SKM-1 treated with dmso at 0.1 percent for 144 hours (cell line): ENCODE data around the gene LEMD3.

Experiments
- DNase-seq: peaks from one replicate; lab custom pipeline; 2025; ENCODE audit not compliant: unreplicated experiment; lab: John Stamatoyannopoulos, UW

LEMD3 gene

DNA sequence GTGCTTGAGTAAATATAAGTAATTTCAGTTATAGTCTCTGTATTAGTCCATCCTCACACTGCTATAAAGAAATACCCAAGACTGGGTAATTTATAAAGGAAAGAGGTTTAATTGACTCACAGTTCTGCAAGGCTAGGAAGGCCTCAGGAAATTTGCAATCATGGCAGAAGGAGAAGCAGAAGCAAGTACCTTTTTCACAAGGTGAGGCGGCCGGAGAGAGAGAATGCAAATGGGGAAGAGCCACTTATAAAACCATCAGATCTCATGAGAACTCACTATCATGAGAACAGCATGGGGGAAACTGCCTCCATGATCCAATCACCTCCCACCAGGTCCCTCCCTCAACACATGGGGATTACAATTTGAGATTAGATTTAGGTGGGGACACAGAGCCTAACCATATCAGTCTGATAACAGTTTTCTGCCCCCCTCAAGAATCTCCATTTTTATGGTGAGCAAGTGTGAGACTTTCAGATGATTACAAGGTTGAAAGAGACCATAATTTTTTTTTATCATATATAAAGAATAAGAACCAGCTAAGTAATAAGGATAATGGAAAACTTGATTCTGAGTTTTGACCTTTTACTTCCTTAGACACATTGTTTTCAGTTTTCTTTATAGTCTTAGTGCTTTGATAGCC lies 35.6 kb downstream of the LEMD3 start:
- no peak for DNase-seq

DNA sequence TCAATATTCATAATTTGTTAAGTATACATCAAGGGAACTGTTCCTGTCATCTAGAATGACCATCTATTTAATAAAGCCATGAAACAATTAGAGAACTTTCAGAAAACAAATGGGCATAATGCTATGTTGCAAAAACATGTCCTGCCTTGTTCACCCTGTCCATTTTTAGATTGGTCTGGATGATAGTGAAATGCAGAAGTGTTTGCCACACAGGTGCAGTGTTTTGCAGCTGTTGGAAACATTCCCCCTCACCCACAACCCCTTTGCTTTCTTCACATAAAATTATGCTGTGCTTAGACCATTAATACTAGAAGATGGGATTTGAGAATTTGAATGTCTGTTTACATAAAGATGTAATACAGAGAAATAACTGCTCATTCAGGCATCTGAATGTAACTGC lies 36.5 kb downstream of the LEMD3 start:
- DNase-seq = no peak

DNA sequence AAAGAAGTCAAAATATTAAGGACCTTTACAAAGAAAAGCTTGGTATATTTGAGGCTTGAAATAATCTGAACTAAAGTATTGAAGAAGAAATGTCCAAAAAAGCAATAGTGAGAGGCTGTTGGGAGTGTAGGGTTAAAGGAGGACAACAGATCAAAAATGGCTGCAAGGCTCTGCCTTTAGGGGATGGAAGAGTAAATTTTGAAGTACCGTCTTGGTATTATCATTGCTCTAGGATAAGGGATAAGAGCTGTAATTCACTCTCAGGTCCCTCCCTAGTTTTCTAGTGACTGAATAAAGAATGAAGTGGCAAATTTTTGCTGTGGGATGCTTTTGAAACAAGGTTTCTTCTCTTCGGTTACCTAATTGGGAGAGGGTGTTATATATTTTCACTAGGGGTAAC lies 38.7 kb downstream of the LEMD3 start:
- no peak for DNase-seq

DNA sequence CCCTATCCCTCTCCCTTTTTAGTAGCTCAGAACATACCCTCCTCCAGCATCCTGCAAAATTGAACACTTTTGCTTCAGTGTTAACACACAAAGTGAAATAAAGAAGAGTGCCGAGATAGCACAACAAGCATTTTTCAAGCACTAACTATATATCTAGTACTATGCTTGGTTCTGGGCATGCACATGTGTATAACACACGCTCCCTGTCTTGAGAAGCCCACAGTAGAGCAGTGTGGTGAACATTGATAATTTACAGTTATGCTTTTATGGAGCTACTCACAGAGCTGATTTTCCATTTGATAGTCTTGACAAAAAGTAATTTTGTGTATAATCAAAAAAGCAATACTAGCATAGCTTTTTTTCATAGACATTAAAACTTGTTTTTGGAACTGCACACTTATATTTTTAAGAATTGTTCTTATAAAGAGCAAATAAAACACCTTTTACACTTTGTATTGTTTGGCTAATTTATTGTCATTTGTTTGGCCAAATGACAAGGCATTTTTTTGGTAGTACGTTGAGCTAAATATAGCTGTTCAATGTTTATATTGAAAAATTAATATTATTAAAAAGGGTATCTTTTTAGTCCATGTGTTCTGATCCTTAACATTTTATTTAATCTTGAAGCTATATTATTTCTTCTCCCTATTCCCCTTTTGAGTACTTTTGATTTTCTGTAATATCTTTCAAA lies 39.7 kb downstream of the LEMD3 start:
- DNase-seq = no peak

DNA sequence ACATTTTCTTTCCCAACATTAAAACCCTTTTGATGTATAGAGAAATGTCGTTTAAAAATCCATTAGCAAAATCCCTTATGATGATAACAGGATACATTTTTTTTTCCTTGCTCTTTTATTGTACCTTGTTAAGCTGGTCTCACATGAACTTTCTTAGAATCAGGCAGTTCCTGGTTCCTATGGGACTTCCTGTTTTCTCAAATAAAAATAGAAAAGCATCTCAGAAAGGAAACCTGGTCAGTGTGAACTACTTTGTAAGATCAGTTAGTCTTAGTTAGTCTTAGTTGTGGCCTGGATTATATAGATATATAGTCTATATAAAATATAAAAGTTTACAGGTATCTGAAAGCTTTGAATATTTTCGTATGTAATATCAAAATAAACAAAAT lies 40.3 kb downstream of the LEMD3 start:
- DNase-seq = peak; percentile 23

DNA sequence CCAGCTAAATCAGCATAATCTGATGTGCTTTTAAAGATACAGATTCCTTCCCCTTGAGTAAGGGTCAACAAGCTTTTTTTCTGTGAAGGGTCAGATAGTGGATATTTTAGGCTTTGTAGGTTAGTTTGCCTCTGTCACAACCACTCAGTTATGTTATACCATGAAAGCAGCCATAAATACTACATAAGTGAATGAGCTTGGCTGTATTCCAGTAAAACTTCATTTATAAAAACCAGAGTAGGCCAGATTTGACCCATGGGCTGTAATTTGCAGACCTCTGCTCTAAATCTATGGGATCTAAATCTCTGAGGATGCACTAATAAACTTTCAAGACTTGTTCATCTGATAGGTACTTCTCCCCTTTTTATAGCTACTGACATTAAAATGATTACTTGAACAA lies 47.7 kb downstream of the LEMD3 start:
- DNase-seq = no peak

DNA sequence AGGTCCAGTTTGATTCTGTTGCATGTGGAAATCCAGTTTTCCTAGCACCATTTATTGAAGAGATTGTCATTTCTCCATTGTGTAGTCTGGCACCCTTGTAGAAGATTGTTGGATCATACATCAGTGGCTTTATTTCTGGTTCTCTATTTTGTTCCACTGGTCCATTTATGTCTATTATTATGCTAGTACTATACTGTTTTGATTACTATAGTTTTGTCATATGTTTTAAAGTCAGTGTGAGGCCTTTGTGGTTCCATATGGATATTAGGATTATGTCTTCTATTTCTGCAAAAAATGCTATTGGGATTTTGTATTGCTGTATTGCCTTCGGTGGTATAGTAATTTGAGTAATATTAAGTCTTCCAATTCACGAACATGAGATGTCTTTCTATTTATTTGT lies 51.4 kb downstream of the LEMD3 start:
- DNase-seq = no peak

DNA sequence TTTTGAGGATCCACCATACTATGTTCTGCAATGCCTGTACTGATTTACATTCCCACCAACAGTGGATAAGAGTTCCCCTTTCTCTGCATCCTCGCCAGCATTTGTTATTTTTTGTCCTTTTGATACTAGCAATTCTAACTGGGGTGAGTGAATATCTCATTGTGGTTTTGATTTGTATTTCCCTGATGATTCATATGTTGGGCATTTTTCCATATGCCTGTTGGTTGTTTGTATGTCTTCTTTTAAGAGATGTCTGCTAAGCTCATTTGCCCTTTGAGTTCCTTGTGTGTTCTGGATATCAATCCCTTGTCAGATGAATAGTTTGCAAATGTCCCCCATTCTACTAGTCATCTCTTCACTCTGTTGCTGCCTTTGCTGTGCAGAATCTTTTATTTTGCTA lies 60.1 kb downstream of the LEMD3 start:
- DNase-seq = no peak

DNA sequence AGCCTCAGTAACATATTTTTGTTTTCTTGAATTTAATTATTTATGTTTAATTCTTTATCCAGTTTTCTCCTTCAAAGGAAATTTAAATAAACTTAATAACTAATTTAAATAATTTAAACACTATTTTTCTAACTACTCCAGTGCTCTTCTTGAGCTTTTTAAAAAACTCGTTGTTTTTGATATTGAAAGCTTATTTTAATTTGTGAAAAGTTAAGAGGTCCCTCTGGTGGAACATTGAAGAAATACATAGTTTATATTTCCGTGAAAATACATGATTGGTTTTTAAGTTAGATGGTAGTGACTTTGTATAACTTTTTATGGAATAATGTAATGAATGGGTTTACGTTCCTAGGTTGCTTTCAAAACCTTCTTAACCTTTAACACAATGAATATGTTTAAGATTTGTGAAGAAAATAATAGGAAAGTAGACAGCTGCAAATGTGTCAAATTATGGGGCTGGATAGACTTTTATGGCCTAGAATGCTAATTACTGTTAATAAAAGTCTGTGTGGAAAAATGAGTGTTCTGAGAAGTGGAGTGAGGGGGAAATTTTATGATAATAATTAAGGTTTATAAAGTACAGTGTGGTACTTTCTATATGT lies 63.2 kb downstream of the LEMD3 start:
- DNase-seq = peak; percentile 0

DNA sequence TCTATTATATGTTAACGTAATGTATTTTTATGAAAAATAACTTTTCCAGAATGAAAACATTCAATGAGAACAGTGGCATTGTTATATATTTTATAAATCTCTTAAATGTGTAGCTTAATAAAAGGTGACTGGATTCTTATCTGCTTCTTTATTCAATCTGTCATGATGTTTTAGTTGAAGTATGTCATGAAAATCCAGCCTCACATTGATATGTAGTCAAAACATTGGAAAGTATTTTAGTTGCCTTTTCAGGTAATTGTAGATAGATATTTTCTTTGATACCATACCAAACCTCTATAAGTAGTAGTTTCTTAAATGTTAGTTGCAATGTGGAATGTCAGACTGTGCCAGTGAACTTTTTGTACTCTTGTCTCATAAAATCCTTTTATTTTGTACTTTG lies 67.8 kb downstream of the LEMD3 start:
- DNase-seq = no peak

DNA sequence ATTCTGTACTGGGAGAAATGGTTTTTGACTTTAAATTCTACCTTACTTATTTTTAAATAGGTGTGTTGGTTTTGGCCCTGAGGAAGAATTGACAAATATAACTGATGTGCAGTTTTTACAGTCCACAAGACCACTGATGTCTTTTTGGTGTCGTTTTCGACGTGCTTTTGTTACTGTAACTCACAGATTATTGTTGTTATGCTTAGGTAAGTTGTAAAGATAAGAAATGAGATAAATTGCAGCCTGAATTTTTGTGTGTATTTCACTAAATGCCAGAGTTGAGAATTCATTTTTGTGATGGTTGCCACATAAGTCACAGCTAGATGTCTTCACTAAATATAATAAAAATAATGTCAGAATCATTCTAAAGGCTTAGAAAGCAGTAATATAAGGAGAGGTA lies 69.2 kb downstream of the LEMD3 start:
- no peak for DNase-seq

DNA sequence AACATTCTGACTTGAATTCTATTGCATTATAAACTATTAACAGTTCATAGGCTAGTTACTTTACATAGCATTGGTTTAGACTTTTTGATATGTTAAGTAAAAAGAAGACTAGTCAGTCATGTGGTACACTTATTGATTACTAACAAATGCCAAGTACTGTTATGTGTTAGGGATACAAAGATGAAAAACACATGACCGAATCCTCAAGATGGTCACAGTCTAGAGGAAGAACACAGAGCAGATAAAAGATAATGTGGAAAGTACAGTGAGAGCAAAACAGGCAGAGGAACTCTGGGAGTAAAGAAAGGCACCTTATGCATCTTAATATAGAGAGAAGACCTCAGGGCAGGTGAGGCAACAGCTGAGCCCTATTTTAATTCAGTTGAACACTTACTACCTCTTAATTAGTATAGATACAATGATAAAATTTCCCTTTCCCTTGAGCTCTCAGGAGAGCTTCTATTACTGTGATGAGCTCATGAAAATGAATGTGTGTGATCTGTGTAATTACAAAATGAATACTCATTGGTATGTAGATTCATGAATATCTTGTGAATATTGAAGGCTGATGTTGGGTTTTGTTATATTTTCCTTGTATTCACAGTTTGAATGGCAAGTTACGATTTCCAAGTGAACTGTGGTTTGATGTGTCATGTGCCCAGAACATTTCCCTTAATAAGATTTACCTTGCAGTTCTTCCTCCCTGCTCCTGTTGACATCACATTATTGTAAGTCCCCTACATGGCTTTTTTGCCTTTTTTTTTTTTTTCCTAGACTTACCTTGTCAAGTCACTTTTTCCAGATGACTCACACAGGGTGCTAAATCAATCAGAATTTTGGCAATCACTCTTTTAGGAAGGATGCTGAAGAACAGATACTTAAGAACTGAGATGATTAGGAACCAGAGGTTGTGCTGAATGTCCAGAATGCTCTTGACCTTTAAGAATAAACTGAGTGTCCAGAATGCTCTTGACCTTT lies 79.6 kb downstream of the LEMD3 start:
- DNase-seq = no peak

DNA sequence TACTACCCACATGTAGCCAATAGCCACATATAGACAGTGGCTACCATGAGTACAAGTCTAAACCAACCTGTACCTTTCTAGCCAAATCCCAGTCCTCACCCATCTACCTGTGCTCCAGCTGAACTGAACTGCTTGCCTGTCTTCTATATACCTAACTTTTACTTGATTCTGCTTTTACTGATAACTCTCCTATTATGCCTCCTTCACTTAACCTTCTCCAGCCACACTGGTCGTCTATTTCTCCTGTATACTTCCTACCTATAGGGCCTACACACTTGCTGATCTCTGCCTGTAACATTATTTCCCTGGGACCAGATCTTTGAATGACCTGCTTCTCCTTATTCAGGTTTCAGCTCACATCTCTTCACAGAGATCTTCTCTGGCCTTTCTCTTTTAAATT lies 83.1 kb downstream of the LEMD3 start:
- DNase-seq = no peak

DNA sequence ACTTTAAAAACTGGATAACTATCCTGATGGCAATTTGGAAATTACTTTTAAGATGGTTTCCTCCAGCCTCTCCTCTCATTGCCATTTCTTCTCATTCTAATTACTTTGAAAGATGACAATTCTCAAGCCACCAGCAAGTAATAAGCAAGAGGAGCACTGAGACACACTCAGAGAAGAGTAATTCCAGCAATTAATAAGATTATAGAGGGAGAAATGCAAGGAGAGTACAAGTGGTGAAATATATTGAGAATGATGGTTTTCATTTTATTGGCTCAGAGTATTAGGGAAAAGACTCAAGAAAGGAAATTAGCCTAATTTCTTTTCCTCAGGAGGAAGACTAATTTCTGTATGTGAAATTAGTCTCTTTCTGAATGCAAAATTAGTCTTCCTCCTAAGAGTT lies 88.6 kb downstream of the LEMD3 start:
- DNase-seq = no peak

DNA sequence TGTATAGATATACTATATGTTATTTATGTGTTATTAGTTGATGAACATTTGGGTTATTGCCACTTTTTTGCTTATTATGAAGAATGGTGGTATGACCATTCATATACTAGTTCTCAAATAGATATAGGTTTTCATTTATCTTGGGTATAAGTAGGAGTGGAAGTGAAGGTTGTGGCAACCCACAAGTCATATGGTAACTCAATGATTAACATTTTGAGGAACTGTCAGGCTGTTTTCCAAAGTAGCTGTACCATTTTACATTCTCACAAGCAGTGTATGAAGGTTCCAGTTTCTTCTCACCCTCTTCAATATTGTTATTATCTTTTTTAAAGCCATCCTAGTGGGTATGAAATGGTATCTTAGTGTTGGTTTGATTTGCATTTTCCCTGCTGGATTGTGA lies 90.1 kb downstream of the LEMD3 start:
- DNase-seq = no peak

DNA sequence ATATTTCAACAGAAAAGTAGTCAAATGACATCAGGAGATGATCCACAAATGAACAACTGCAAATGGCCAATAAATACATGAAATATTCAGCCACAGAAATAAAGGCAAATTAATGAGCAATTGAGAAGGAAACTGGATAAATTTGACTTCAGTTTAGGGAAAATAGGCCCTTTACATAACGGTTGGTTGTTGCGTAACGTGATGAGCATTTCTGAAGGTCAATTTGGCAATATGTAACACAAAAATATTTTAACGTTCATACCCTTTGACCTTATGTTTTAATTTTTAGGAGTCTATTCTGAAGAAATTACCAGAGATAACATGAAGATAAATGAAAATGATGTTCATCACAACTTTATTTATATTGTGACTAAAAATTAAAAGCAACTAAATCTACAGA lies 94.4 kb downstream of the LEMD3 start:
- no peak for DNase-seq

DNA sequence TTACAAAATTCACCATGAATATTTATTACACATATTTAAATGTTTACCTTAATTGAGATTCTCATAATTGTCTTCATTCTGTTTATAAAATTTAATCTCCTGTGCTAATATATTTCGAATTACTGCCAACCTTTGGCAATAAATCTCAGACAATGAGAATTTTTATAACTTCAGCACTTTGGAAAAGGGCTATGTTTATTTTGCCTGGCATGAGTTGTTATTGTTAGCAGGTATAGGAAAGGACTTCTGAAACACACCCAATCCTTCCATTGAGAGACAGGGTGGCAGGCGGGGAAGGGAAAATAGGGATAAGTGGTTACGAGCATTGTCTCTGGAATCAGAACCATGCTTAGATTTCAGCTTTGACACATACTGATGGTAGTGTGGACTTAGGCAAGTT lies 97.0 kb downstream of the LEMD3 start:
- DNase-seq = no peak

DNA sequence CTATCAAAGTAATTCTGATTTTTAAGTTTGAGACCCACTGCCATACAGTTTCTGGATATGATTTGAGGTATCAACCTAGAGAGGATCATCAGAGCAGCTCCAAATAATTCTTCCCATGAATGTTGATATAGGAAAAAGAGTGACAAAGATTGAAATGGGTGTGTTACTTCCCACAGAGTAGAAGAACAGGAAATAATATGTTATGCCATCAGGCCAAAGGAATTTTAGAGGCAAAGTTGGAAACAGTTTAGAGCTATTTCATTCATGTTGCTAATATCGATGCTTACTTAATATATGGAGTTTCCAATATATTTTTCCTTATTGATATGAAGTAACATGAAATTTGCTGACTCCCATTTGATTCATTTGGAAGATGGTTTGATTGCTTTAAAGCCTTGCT lies 100.2 kb downstream of the LEMD3 start:
- no peak for DNase-seq

DNA sequence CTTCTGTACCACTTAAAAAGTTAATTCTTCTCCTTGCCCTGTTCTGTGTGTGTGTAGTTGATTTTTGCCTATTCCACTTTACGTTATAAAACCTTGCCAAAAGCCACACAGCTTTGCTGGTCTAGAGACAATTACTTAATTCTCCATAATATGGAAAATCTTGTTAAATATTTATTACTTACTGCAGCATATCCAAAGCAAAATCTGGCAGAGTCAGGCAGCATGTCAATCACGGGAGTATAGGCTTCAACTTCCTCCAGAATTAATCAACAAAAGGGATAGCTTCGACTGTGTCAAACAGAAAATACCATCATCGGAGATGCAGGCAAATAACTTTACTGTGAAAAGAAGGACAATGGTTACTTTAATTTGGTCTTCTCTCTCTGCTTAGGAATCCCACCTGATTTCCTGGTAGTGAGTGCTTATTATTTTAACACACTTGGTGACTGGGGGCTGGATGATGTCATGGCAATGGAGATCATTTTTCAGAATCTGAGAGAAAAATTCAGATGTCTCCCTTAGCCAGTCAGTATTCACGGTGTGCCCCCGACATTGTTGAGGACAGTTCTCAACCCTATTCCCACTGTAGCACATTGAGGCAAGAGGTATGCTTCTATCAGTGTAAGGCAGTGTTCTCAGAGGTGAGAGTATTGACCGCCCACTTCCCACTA lies 105.4 kb downstream of the LEMD3 start:
- no peak for DNase-seq

DNA sequence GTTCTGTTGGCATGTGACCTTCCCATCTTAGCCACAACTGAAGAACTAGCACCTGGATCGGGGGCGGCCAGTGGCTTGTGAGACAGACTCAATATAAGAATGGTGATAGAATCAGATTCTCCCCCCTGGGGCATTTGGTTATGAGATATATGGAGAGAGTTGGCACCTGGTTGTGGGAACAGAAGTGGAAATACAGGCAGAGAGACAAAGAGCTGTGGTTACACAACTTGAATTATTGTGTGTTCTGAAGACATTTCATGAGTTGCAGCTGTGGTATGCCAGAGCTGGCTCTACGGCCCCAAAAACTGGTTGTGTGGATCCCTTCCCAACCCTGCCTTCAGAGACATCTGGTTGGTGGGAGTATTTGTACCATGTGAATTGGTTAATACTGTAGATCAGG lies 106.2 kb downstream of the LEMD3 start:
- DNase-seq = no peak

DNA sequence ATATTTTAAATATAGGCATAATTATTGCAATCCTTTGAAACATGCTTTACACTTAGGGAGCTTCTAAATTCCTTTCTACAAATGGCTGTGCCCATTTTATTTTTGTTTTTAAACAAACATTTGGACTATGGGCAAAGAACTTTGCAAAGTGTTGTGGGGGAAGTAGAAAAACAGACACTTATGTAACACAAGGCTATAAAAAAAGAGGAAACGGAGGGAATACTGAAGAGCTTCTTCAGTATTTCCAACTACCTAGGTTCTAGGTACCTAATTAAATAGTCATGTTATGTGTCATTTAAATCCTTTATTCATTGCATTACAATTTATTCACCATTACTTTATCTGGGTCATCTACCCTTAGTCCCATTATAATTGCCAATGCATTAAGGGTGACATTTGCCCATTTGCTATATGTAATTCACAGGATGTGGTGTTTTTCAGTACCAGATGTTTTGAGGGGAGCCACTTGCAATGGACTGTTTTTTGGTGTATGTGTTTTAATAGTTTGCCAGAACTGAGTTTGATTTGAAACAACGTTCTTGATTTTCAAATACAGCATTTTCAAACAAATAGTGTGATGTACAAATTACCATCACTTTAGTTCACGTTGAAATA lies 107.6 kb downstream of the LEMD3 start:
- peak; percentile 30 for DNase-seq
